IPS-NIHi11 (cell line): ENCODE results near the gene RNF11.
"Not testable (repeated sequence)": the region's sequence is repeated elsewhere in the genome, so short reads cannot be mapped to it uniquely, and the experiment has no call there.

Experiments used
- DNase-seq: peaks from one replicate; pipeline ENCODE4 v3.0.0; 2012; ENCODE audit warnings: mixed read lengths, low spot score

Gene RNF11

GRCh38 chr1:51228471-51228870 is 7.6 kb upstream of the RNF11 start:
- not testable (repeated sequence) for DNase-seq

DNA sequence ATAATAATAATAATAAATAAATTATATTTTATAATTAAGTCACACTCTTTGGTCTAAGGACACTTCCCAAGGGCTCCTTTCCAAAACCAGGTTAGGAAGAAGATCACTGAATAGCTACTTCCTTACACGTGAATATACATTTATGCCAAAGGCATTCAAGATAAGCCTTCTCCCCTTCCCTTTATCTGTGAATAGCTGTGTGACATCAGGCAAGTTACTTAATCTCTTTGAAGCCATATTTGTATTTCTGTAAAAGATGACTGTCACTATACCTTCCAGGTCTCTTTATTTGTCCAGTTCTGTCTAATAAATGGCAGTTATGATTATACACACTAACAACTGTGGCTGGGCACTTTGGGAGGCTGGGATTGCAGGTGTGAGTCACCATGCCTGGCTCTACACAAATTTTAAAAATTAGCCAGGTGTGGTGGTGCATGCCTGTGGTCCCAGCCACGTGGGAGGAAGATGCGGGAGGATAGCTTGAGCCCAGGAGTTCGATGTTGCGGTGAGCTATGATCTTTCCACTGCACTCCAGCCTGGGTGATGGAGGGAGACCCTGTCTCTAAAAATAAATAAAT is 5.5 kb upstream of the RNF11 start:
- DNase-seq: no peak

- DNase-seq: no peak
These were observed 5.0 kb upstream of the RNF11 start for GRCh38 chr1:51231120-51231519.

GRCh38 chr1:51231896-51232295 is 4.2 kb upstream of the RNF11 start:
- no peak for DNase-seq

DNA sequence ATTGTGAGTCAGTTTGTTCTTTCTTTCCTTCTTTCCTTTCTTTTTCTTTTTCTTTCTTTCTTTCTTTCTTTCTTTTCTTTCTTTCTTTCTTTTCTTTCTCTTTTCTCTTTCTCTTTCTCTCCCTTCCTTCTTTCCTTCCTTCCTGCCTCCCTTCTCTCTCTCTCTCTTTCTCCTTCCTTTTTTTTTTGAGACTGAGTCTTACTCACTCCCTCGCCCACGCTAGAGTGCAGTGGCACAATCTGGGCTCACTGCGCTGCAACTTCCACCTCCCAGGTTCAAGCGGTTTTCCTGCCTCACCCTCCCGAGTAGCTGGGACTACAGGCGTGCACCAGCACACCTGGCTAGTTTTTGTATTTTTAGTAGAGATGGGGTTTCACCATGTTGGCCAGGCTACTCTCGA is 1.8 kb upstream of the RNF11 start:
- not testable (repeated sequence) for DNase-seq

DNA sequence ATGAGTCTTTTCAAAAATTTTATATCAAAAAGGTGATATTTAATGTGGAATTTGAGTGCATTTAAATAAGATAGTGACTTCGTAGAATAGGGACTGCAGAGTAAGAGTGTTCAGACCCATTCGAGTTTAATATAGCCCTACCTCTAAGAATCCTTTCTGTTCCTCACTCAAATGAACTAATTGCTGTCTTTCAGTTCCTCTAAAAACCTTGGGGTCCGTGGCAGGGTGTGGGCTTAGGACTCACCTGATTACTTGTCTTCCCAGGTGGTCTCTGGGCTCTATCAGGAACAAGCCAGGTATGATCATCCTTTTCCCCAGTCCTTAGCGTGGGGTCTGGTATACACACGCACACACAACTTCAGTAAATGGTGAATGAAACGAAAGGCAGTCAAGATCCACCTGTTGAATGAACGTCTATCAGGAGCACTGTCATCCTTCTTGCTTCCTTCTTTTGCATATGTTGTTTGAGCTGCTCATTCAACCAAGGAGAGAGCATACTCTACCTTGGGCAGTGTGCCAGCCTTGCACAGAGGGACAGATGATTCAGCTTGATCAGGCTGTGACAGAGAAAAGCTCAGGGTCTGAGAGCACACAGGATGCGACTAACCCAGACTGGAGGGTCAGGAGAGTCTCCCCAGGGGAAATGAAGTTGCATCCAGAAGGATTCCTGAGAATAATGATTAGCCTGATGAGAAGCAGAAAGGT is 1.2 kb upstream of the RNF11 start:
- peak; percentile 18 for DNase-seq

DNA sequence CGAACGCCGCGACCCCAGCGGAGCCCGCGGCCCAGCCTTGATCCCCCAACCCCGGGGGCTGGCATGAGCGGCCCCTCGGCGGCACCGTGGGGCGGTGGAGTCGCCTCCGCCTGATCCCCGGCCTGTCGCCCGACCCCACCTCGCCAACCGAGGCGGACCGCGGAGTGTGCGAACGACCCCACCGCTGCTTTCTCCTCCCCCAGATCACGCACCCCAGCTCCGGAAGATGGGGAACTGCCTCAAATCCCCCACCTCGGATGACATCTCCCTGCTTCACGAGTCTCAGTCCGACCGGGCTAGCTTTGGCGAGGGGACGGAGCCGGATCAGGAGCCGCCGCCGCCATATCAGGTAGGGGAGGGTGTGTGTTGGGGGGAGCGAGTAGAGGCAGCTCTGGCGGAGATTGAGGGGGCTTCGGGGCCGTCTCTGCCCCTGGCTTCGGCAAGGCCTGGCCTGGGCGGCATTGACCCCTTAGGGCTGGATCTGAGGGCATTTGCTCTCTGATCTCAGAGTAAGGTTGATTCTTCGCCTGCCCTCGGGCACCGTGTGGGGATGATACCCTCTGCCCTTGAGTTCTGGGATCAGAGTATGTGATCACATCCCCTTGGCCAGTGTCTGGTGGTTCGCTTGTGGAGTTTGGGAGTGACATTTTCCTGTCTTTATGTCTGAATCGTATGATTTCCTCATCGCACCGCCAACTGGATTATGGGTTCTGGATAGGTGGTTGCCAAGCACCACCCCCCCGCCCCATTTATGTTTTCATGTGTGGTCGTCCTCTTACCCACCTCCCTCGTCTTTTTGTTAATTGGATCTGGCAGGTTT is 668 bp downstream of the RNF11 start:
- peak; percentile 46 for DNase-seq

DNA sequence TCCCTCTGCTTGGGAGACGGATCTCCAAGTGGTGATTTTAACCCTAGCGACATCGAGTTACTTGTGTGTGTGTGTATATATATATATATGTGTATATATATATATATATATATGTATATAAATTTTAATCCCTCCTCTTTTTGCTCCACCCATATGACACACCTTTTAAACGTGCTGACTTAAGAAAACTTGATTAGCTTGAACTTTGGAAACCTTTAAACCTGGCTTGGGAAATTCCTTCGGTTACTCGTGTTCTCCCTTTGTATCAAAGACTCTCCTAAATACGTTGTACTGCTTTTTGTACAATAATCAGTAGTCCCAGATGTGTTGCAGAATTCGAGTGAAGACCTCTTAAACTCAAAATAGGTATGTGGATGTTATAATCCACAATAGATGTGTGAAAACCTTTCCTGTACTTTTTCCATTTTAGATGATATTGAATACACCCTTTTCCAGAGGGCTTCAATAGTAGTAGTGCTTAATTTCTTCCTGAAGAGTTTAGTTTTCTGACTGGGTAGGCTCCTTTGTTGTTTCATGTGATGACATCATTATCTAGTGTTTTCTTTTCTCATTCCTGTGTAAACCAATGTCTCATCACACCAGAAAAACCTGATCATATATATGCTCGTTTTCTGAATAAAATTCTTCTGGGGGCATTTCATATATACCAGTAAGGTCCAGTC is 1.4 kb downstream of the RNF11 start:
- no peak for DNase-seq

DNA sequence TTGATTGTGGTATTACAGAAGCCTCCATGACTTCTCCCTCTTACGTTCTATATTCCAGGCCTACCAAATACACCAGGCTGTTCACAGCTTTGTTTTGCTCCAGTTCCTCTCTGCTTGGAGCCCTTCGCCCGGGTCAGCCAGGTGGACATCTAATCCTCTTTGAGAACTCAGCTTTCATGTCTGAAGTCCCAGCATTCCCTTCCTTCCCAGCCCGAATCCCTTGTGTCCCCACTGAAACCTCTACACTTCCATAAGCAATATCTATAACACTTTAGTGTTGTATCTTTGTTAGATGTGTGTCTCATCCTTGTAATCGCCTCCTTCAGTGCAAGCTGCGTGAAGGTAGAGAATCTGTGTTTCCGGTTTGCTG is 1.9 kb downstream of the RNF11 start:
- DNase-seq: no peak

GRCh38 chr1:51240084-51240483 is 4.0 kb downstream of the RNF11 start:
- no peak for DNase-seq

- no peak for DNase-seq
These were observed 5.0 kb downstream of the RNF11 start for GRCh38 chr1:51241119-51241518.

DNA sequence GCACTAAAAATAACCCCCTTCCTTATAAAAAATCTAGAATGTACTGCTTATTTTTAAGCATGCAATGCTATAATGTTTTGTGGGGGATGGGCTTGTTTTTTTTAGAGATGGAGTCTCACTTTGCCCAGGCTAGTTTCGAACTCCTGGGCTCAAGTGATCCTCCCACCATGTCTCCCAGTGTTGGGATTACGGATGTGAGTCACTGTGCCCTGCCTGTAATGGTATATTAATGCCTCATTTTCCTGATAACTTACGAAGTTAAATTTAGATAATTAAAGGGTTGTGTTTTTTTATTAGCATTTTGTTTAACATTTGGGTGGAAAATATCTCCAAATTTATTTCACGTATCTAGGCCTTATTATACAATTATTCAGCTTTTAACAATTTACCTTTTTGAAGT is 6.5 kb downstream of the RNF11 start:
- DNase-seq: no peak

- no peak for DNase-seq
These were observed 10.9 kb downstream of the RNF11 start for GRCh38 chr1:51247022-51247421.

GRCh38 chr1:51247499-51247898 is 11.4 kb downstream of the RNF11 start:
- DNase-seq: no peak

DNA sequence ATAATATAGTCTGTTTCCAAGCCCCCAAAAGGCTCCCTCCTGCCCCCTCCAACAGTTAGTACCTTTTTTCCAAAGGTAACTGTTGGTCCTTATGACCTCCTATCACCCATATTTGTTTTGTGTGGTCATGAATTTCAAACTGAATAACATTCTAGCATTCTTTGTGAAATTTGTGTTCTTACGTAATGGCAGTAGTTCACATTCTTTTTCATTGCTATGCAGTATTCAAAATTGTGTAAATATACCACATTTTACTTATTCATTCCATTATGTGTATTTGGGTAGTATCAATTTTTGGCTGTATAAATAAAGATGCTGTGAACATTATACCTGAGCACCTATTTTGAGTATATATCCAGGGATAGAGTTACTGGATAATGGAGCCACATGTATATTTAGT is 13.4 kb downstream of the RNF11 start:
- DNase-seq: no peak

- not testable (repeated sequence) for DNase-seq
These were observed 14.7 kb downstream of the RNF11 start for GRCh38 chr1:51250729-51251128.

GRCh38 chr1:51251165-51251564 is 15.1 kb downstream of the RNF11 start:
- DNase-seq: not testable (repeated sequence)

- DNase-seq: no peak
These were observed 16.3 kb downstream of the RNF11 start for GRCh38 chr1:51252366-51252765.

DNA sequence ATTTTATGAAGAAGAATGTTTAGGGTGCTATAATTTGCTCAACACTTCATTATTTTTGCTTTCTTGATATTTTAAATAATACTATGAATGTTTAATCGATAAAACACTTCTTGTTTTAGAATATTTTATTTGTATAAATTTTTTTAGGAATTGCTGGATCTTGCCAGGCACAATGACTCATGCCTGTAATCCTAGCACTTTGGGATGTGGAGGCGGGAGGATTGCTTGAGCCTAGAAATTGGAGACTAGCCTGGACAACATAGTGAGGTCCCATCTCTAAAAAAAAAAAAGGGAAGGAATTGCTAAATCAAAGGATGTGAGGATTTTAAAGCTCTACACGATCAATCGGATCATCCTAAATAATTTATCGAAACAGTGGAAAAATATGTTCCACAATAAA is 17.6 kb downstream of the RNF11 start:
- no peak for DNase-seq

DNA sequence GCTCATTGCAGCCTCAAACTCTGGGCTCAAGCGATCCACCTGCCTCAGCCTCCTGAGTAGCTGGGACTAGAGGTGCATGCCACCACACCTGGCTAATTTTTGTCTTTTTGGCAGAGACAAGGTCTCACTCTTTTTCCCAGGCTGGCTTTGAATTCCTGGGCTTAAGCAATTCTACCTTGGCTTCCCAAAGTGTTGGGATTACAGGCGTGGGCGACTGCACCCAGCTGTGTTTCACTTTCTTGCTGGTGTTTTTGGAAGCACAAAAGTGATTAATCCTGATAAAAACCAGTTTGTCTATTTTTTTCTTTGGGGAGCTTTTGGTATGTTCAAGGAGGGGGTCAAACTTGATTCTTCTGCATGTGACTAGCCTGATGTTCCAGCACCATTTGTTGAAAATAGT is 19.3 kb downstream of the RNF11 start:
- no peak for DNase-seq

- no peak for DNase-seq
These were observed 27.2 kb downstream of the RNF11 start for GRCh38 chr1:51263147-51263877.

DNA sequence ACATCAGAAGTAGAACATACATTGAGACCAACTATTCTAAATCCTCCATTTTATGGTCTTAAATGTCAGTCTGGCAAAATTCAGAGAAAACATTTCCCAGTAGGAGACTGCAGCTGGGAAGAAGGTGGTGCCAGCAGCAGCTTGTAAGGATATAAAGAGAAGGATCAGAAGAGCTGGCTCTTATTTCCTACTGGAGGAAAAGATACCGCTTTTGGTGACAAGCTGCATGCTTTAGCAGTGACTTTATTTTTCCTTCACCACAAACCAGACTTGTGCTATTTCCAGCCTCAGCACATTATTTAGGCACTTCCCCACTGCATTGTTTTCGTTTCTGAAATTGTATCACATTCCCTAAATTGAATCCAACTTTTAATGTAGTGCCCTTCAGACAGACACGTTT is 28.4 kb downstream of the RNF11 start:
- DNase-seq: no peak
